Upper lobe of right lung (tissue), 1 donor: Measurements from ENCODE around the gene MAPK1. TPM values are rescaled to one million over a fixed set of nuclear protein-coding genes. Genes with fewer than 3 reads are reported as not detected.

ENCODE experiments used
- ATAC-seq: fragments of 200-7000 bp; cut with Tn5 transposase; one replicate; pipeline ENCODE4 v1.9.1; 2020; ENCODE audit warnings: mild to moderate bottlenecking, moderate library complexity
- DNase-seq: peaks from one replicate; pipeline ENCODE4 v3.0.0-alpha.2; 2020
- H3K27ac ChIP-seq: fragments of 200-600 bp; one replicate; pipeline ENCODE4 v1.8.0; 2022
- H3K27me3 ChIP-seq: fragments of 200-600 bp; one replicate; pipeline ENCODE4 v1.8.0; 2022; ENCODE audit warnings: mild to moderate bottlenecking
- H3K36me3 ChIP-seq: fragments of 200-600 bp; one replicate; pipeline ENCODE4 v1.8.0; 2022
- H3K4me1 ChIP-seq: fragments of 200-600 bp; one replicate; pipeline ENCODE4 v1.8.0; 2022
- H3K4me3 ChIP-seq: fragments of 200-600 bp; one replicate; pipeline ENCODE4 v1.8.0; 2022; ENCODE audit warnings: mild to moderate bottlenecking
- H3K9me3 ChIP-seq: fragments of 200-600 bp; one replicate; pipeline ENCODE4 v1.8.0; 2022
- CTCF ChIP-seq: fragments of 200-600 bp; IDR thresholded peaks from one replicate; pipeline ENCODE4 v1.8.0; 2022; ENCODE audit warnings: antibody characterized with exemption
- intact Hi-C: fragments of 100-400 bp; cut with DNase I; formaldehyde crosslinking; loops from one replicate; pipeline ENCODE4 v1.11.0; 2022
- total RNA-seq: library from RNA; stranded (reverse); fragmentation: NEBNext Ultra II Directional; extraction: Animal tissue kit (Norgen Biotek cat#: 25700); gene quantifications from one replicate; pipeline ENCODE4 v1.2.1, GENCODE V29; 2021
- donor health status: DM: no; HTN: yes; CAD: no; lungs with severe emphysema.

MAPK1 gene
- total RNA-seq, 1 donor from 2014 or later: 134 TPM

- H3K9me3 ChIP-seq: no peaks in the 10 kb centered on the region
- H3K4me3 ChIP-seq: peak overlapping the region; percentile 85
- no peaks in the 10 kb centered on the region for H3K36me3 ChIP-seq
- H3K27ac ChIP-seq: peak overlapping the region; percentile 95
- DNase-seq (peak; percentile 82), ATAC-seq (no peak)
- H3K27me3 ChIP-seq: no peaks in the 10 kb centered on the region
- TF ChIP-seq CTCF: no peak
- H3K4me1 ChIP-seq: peaks cover 34% of the 10 kb centered on the region
- intact Hi-C loops: no loop called here
Observed at GRCh38 chr22:21866833-21867527, 465 bp downstream of the MAPK1 start.

- no peak for TF ChIP-seq CTCF
- Histone ChIP-seq H3K27ac (no peak overlapping the region), H3K9me3 (no peaks in the 10 kb centered on the region), H3K4me3 (peak overlapping the region; percentile 85), H3K4me1 (peaks cover 52% of the 10 kb centered on the region), H3K36me3 (no peaks in the 10 kb centered on the region), H3K27me3 (no peaks in the 10 kb centered on the region)
- intact Hi-C loops: no loop called here
- ATAC-seq: no peak
- no peak for DNase-seq
Observed at GRCh38 chr22:21865041-21865440, 2.4 kb downstream of the MAPK1 start.

GRCh38 chr22:21862386-21863245, 4.8 kb downstream of the MAPK1 start:
- no peak for ATAC-seq
- H3K9me3 ChIP-seq: no peaks in the 10 kb centered on the region
- H3K4me3 ChIP-seq: no peak overlapping the region
- TF ChIP-seq CTCF: no peak
- DNase-seq: no peak
- peaks cover 67% of the 10 kb centered on the region for H3K4me1 ChIP-seq
- H3K27ac ChIP-seq: no peak overlapping the region
- H3K27me3 ChIP-seq: no peaks in the 10 kb centered on the region
- H3K36me3 ChIP-seq: no peaks in the 10 kb centered on the region
- intact Hi-C loops: no loop called here

- H3K27me3 ChIP-seq: no peaks in the 10 kb centered on the region
- no peaks in the 10 kb centered on the region for H3K9me3 ChIP-seq
- no peak for TF ChIP-seq CTCF
- no peaks in the 10 kb centered on the region for H3K36me3 ChIP-seq
- intact Hi-C loops: no loop called here
- H3K27ac ChIP-seq: no peak overlapping the region
- DNase-seq (no peak), ATAC-seq (peak; percentile 61)
- H3K4me3 ChIP-seq: no peak overlapping the region
- peaks cover 75% of the 10 kb centered on the region for H3K4me1 ChIP-seq
Observed at GRCh38 chr22:21861851-21862250, 5.6 kb downstream of the MAPK1 start.

GRCh38 chr22:21861264-21861848, 6.1 kb downstream of the MAPK1 start:
- ATAC-seq (no peak), DNase-seq (no peak)
- no peaks in the 10 kb centered on the region for H3K27me3 ChIP-seq
- peaks cover 77% of the 10 kb centered on the region for H3K4me1 ChIP-seq
- no peaks in the 10 kb centered on the region for H3K36me3 ChIP-seq
- intact Hi-C loops: no loop called here
- no peak overlapping the region for H3K4me3 ChIP-seq
- no peak for TF ChIP-seq CTCF
- H3K27ac ChIP-seq: no peak overlapping the region
- no peaks in the 10 kb centered on the region for H3K9me3 ChIP-seq
